Pancreas (tissue), 10 donors: Measurements from ENCODE around the gene DEPDC4. TPM values are rescaled to one million over a fixed set of nuclear protein-coding genes. Genes with fewer than 3 reads are reported as not detected.
"Not testable (repeated sequence)": the region's sequence is repeated elsewhere in the genome, so short reads cannot be mapped to it uniquely, and the experiment has no call there.

Experiments
- ATAC-seq, 4 donors: fragments of 200-7000 bp; cut with Tn5 transposase; one replicate each; pipeline versions ENCODE4 v1.8.0 to v1.9.1; 2020; ENCODE audit warnings: mild to moderate bottlenecking in 4 of 4, moderate library complexity in 4 of 4
- DNase-seq, 6 donors: peaks; one replicate each; pipeline ENCODE4 v3.0.0-alpha.2; 2020
- FAIRE-seq: peaks from 2 replicates; lab custom pipeline; 2012; peaks lifted over from hg19 to GRCh38; lab: Jason Lieb, UNC
- H3K27ac ChIP-seq, 4 donors: fragments of 200-600 bp; sonication (generic); 1 replicate in 3 of 4; 2 replicates in 1 of 4; pipeline versions ENCODE4 v1.5.0 to v1.8.0; 2020
- H3K27me3 ChIP-seq, 4 donors: fragments of 200-600 bp; one replicate each; pipeline ENCODE4 v1.8.0; 2021
- H3K36me3 ChIP-seq, 3 donors: fragments of 200-600 bp; sonication (generic) in 1 of 3; one replicate each; pipeline versions ENCODE4 v1.5.0 to v1.8.0; 2020 to 2021
- H3K4me1 ChIP-seq, 3 donors: fragments of 200-600 bp; one replicate each; pipeline ENCODE4 v1.8.0; 2021
- H3K4me3 ChIP-seq, 4 donors: fragments of 200-600 bp; sonication (generic) in 2 of 4; one replicate each; pipeline versions ENCODE4 v1.5.0 to v1.8.0; 2020 to 2021
- H3K9me3 ChIP-seq, 4 donors: fragments of 200-600 bp; one replicate each; pipeline ENCODE4 v1.8.0; 2021
- WGBS, 2 donors: extraction: QIAGEN DNeasy Blood & Tissue Kit; methylation state at CpG; one replicate each; pipeline ENCODE4 v1.1.7; 2013; 5-methylcytosine and 5-hydroxymethylcytosine counted together
- intact Hi-C, 3 donors: fragments of 100-400 bp; cut with DNase I; formaldehyde crosslinking; loops; one replicate each; pipeline versions ENCODE4 v1.11.1 to v1.14.2; 2022
- polyA plus RNA-seq, 2 donors: library from polyadenylated mRNA; stranded (reverse); fragments of 200-250 nt; gene quantifications; one replicate each; pipeline ENCODE4 v1.2.3, GENCODE V29; 2013
- total RNA-seq, 6 donors: library from RNA; stranded (reverse); fragmentation: NEBNext Ultra II Directional in 4 of 6; extraction: Animal tissue kit (Norgen Biotek cat#: 25700) in 4 of 6; gene quantifications; one replicate each; pipeline versions ENCODE4 v1.2.1 to v1.2.4, GENCODE V29; 2021 to 2023
- TF ChIP-seq, protein P1 (sequence below), 4 donors: fragments of 200-600 bp; sonication (generic) in 3 of 4; IDR thresholded peaks; one replicate each; pipeline versions ENCODE4 v1.5.0 to v1.8.0; 2021; ENCODE audit warnings: antibody characterized with exemption in 4 of 4
- donor health status: healthy with polysubstance abuse.
- donor health status: DM: no; HTN: no; CAD: no; lungs with moderate emphysema.
- donor health status: DM: no; HTN: no; CAD: no.
- donor health status: control.
- donor health status: control.
- donor health status: Bipolar disorder and iron deficiency.
- donor health status: DM: yes; HTN: yes; CAD: no.
- donor health status: DM: no; HTN: no; CAD: no.
- donor health status: DM: no; HTN: no; CAD: no.
- donor health status: DM: yes; HTN: yes; CAD: no.

DEPDC4 gene
- total RNA-seq (1 to 10 TPM in 4 of 6 donors, under 1 TPM in 2; 0.82 to 2.2 (median 1.5) TPM), polyA plus RNA-seq (under 1 TPM; 0.42 to 0.56 TPM)

DNA sequence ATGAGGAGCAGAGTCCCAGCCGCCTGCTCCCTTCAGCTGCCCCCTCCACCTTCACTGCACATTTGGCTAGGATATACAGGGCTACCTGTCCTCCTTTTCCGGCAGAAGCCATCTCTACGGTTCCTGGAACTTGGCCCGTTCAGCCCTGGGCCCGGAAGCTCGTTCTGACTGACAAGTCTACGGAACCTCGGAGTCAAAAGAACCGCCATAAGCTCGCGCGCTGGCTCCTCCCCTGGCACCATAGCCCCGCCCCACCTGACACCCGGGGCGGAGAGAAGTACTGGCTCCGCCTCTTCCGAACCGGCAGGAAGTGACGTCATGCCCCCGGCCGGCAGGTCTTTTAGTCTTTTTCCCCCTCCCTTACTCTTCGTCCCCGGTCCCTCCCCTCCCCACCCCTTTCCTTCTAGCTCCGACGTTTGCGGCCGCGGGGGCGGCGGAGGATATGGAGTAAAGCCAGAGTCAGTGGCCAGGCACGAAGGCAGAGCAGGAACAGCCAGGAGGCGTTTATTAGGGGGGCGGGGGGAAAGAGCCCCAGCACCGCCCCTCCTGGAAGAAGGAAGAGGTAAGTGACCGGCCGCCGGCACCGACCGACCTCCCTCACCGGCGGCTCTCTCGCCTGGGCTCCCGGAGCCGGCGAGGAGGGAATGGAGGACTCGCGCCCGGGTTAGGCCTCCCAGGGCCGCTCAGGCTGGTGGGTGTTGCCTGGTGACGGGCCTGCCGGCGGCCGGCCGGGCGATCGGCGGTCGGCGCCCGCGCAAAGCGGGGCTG lies at the start of gene DEPDC4, which contains the start of gene SCYL2:
Gene DEPDC4, minus strand, starts transcription at position 245 of the 768 bp plus-strand sequence. Its CDS starts 3 bp downstream, at position 242.
Gene SCYL2, plus strand, starts transcription at position 343 of the 768 bp plus-strand sequence. CDS start 15,794 bp downstream, outside the sequence.
- H3K36me3 ChIP-seq, result no peaks in the 10 kb centered on the region
- FAIRE-seq, result peak; percentile 80
- intact Hi-C loops, result no loop called here
- ATAC-seq, result peak; percentile 90 to 97 (median 93)
- peak; percentile 96 to 98 (median 97) for DNase-seq
- no peaks in the 10 kb centered on the region for H3K9me3 ChIP-seq
- peak within 1 kb of the TSS; percentile 58 to 90 (median 70) for H3K4me3 ChIP-seq
- peak within 1 kb of the TSS; percentile 92 to 97 (median 93) for H3K27ac ChIP-seq
- H3K27me3 ChIP-seq, result no peaks in the 10 kb centered on the region
- H3K4me1 ChIP-seq, result peaks cover 4 to 23% (median 15%) of the 10 kb centered on the region in 3 donors
- WGBS, 2 donors, result 0 to 1% methylated on average over 49 to 62 of the region's 62 CpGs
- TF ChIP-seq, protein P1, sequence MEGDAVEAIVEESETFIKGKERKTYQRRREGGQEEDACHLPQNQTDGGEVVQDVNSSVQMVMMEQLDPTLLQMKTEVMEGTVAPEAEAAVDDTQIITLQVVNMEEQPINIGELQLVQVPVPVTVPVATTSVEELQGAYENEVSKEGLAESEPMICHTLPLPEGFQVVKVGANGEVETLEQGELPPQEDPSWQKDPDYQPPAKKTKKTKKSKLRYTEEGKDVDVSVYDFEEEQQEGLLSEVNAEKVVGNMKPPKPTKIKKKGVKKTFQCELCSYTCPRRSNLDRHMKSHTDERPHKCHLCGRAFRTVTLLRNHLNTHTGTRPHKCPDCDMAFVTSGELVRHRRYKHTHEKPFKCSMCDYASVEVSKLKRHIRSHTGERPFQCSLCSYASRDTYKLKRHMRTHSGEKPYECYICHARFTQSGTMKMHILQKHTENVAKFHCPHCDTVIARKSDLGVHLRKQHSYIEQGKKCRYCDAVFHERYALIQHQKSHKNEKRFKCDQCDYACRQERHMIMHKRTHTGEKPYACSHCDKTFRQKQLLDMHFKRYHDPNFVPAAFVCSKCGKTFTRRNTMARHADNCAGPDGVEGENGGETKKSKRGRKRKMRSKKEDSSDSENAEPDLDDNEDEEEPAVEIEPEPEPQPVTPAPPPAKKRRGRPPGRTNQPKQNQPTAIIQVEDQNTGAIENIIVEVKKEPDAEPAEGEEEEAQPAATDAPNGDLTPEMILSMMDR (IDR thresholded peaks at IDR 0.05), result no peak

DNA sequence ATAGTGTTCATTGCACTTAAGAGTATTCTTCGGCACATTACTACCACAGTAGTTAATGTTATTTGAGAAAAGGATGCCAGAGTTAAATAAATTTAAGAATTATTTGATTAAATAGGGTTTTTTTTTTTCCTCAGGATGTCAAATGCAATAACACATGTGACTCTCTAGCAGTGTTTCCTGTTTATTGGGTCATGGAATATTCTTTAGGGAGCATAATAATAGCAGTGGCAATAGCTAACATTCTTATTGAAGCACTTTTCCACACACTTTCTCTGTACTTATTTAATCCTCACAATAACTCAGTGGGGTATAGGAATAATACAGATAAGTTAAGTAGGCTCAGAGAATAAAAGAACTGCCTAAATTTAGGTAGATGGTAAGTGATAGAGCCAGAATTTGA lies 44.4 kb upstream of the DEPDC4 start:
- no peak overlapping the region for H3K27ac ChIP-seq
- no peaks in the 10 kb centered on the region for H3K27me3 ChIP-seq
- no peak for ATAC-seq
- 86 to 91% methylated on average over 1 of the region's 1 CpG for WGBS, 2 donors
- no peaks in the 10 kb centered on the region for H3K9me3 ChIP-seq
- intact Hi-C loops, result no loop called here
- FAIRE-seq, result no peak
- DNase-seq, result no peak
- TF ChIP-seq, protein P1 (IDR thresholded peaks at IDR 0.05), result no peak
- H3K4me1 ChIP-seq, result no peaks in the 10 kb centered on the region
- H3K36me3 ChIP-seq, result peaks cover 0 to 16% (median 0%) of the 10 kb centered on the region in 3 donors
- H3K4me3 ChIP-seq, result no peak overlapping the region

DNA sequence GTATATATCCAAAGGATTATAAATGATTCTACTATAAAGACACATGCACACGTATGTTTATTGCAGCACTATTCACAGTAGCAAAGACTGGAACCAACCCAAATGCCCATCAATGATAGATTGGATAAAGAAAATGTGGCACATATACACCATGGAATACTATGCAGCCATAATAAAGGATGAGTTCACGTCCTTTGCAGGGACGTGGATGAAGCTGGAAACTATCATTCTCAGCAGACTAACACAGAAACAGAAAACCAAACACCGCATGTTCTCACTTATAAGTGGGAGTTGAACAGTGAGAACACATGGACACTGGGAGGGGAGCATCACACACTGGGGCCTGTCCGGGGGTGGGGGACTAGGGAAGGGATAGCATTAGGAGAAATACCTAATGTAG lies 41.3 kb upstream of the DEPDC4 start:
- H3K27ac ChIP-seq, FAIRE-seq, intact Hi-C loops, H3K4me3 ChIP-seq, DNase-seq, H3K36me3 ChIP-seq, H3K9me3 ChIP-seq, H3K27me3 ChIP-seq, H3K4me1 ChIP-seq, ATAC-seq: not testable (repeated sequence)
- 95 to 98% methylated on average over 5 of the region's 5 CpGs for WGBS, 2 donors

DNA sequence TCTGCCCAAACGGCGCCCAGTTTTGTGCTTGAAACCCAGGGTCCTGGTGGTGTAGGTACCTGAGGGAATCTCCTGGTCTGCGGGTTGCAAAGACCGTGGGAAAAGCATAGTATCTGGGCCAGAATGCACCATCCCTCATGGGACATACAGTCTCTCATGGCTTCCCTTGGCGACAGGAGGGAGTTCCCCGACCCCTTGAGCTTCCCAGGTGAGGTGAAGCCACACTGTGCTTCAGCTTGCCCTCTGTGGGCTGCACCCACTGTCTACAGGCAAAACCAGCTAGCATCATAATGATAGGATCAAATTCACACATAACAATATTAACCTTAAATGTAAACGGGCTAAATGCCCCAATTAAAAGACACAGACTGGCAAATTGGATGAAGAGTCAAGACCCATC lies 37.5 kb upstream of the DEPDC4 start:
- H3K4me1 ChIP-seq, intact Hi-C loops, H3K27ac ChIP-seq, ATAC-seq, H3K4me3 ChIP-seq, FAIRE-seq, H3K9me3 ChIP-seq, DNase-seq, H3K36me3 ChIP-seq, H3K27me3 ChIP-seq: not testable (repeated sequence)
- 98% methylated on average over 7 of the region's 7 CpGs for WGBS, 2 donors

DNA sequence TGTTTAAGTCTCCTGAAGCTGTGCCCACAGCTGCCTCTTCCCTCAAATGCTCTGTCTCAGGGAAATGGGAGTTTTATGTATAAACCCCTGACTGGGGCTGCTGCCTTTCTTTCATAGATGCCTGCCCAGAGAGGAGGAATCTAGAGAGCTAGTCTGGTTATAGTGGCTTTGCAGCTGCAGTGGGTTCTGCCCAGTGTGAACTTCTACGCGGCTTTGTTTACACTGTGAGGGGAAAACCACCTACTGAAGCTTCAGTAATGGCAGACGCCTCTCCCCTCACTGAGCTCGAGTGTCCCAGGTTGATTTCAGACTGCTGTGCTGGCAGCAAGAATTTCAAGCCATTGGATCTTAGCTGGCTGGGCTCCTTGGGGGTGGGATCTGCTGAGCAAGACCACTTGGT lies 37.0 kb upstream of the DEPDC4 start:
- H3K36me3 ChIP-seq, result peaks cover 0 to 2% (median 0%) of the 10 kb centered on the region in 3 donors
- FAIRE-seq, result no peak

More for the DNA sequence above, 37.0 kb upstream of the DEPDC4 start:
- TF ChIP-seq, protein P1 (IDR thresholded peaks at IDR 0.05), result no peak
- intact Hi-C loops, result no loop called here
- Histone ChIP-seq H3K4me3 (no peak overlapping the region), H3K4me1 (no peaks in the 10 kb centered on the region), H3K27ac (no peak overlapping the region), H3K9me3 (no peaks in the 10 kb centered on the region), H3K27me3 (no peaks in the 10 kb centered on the region)
- WGBS, 2 donors, result 92 to 97% methylated on average over 4 of the region's 4 CpGs
- DNase-seq, result no peak
- ATAC-seq, result no peak
